ENCODE results near the gene SLU7.

The SLU7 gene

GRCh38 chr5:160363660-160364395, 55.1 kb downstream of the SLU7 start:
- DNase-seq: no peak

GRCh38 chr5:160363211-160363610, 55.7 kb downstream of the SLU7 start:
- no peak for DNase-seq

- DNase-seq: no peak
Measured at GRCh38 chr5:160361624-160362228, 57.2 kb downstream of the SLU7 start.

- no peak for DNase-seq
Measured at GRCh38 chr5:160360310-160360709, 58.6 kb downstream of the SLU7 start.

GRCh38 chr5:160359816-160360215, 59.1 kb downstream of the SLU7 start:
- no peak for DNase-seq

GRCh38 chr5:160359242-160359641, 59.6 kb downstream of the SLU7 start:
- DNase-seq: no peak

GRCh38 chr5:160357861-160358411, 60.9 kb downstream of the SLU7 start:
- DNase-seq: peak in 9 of 14 donors; percentile 10 to 87 (median 34)

GRCh38 chr5:160357394-160357793, 61.5 kb downstream of the SLU7 start:
- DNase-seq: no peak

- peak in 3 of 14 donors; percentile 6 to 33 (median 11) for DNase-seq
Measured at GRCh38 chr5:160356550-160357347, 62.1 kb downstream of the SLU7 start.

- DNase-seq: no peak
Measured at GRCh38 chr5:160354666-160355065, 64.2 kb downstream of the SLU7 start.

- peak in 9 of 14 donors; percentile 10 to 88 (median 56) for DNase-seq
Measured at GRCh38 chr5:160353379-160353778, 65.5 kb downstream of the SLU7 start.

- no peak for DNase-seq
Measured at GRCh38 chr5:160352308-160352707, 66.6 kb downstream of the SLU7 start.
